ENCODE data around the gene ZNF320. TPM values are rescaled to one million over a fixed set of nuclear protein-coding genes. Genes with fewer than 3 reads are reported as not detected.
"Not testable (repeated sequence)": the region's sequence is repeated elsewhere in the genome, so short reads cannot be mapped to it uniquely, and the experiment has no call there.

The ZNF320 gene
- total RNA-seq, 1 donor from 2014 or later = 38.1 TPM

DNA sequence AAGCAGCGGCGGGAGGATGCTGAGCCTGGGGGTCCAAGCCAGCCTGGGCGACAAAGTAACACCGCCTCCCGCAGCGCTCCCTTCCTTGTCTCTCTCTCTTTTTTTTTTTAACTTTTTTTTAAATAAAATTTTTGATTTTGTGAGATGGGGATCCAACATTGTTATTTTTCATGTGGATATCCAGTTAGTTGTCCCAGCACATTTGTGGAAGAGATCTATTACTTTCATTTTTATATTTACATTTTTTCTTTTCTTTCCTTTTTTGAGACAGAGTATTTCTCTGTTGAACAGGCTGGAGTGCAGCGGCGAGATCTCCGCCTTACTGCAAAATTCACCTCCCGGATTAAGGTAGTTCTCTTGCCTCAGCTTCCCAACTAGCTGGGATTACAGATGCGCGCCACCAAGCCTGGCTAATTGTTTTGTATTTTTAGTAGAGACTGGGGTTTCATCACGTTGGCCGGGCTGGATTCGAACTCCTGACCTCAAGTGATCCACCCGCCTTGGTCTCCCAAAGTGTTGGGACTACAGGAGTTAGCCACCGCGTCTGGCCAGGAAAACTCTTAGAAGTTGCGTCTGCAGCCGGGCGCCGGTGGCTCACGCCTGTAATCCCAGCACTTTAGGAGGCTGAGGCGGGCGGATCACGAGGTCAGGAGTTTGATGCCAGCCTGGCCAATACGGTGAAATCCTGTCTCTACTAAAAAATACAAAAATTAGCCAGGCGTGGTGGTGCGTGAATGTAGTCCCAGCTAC, 45.9 kb upstream of the ZNF320 start:
- Mint-ChIP-seq H3K9me3 (no peaks in the 10 kb centered on the region), H3K27ac (ENCODE audit: unreplicated experiment) (no peak overlapping the region), H3K4me1 (peaks cover 29% of the 10 kb centered on the region), H3K27me3 (ENCODE audit: low read depth) (peaks cover 7% of the 10 kb centered on the region), H3K36me3 (ENCODE audit: low read depth) (peaks cover 20% of the 10 kb centered on the region), H3K4me3 (peak overlapping the region; percentile 93)
- DNase-seq (ENCODE audit: low read depth, low spot score) = no peak
- TF ChIP-seq, protein P1, sequence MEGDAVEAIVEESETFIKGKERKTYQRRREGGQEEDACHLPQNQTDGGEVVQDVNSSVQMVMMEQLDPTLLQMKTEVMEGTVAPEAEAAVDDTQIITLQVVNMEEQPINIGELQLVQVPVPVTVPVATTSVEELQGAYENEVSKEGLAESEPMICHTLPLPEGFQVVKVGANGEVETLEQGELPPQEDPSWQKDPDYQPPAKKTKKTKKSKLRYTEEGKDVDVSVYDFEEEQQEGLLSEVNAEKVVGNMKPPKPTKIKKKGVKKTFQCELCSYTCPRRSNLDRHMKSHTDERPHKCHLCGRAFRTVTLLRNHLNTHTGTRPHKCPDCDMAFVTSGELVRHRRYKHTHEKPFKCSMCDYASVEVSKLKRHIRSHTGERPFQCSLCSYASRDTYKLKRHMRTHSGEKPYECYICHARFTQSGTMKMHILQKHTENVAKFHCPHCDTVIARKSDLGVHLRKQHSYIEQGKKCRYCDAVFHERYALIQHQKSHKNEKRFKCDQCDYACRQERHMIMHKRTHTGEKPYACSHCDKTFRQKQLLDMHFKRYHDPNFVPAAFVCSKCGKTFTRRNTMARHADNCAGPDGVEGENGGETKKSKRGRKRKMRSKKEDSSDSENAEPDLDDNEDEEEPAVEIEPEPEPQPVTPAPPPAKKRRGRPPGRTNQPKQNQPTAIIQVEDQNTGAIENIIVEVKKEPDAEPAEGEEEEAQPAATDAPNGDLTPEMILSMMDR (conservative IDR thresholded peaks at IDR 0.05) = no peak

DNA sequence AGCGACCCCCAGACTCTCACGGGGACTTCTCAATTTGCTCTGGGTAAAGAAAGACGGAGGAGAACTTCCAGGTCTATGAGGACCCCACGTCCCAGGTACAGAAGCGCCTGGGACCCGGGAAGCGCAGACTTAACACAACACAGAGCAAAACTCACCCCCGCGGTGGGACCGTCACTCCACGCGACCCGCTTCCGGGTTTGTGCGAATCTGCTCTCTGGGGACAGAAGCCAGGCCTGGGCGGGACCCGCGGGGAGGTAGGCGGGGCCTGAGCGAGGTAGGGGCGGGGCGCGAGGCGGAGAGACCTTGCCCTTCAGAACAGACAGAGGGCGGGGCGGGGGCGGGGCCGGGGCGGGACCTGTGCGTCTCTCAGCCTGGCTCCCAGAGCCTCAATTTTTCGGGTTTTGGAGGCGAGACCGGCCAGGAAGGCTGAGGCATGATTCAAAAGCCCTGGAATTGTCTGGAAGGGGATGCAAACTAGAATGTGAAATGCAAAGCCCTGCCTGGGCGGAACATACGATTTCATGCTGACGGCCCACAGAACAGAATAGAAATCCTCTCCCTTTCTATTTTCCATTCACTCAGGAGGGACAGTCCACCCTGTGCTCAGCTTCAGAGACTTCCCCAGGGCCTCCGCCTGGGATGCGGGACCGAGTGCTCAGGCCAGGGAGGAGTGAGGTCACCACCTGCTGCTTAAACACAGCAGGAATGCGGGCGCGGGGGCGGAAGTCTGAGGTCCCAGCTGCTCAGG, 45.1 kb upstream of the ZNF320 start:
- TF ChIP-seq, protein P1 (conservative IDR thresholded peaks at IDR 0.05) = no peak

DNA sequence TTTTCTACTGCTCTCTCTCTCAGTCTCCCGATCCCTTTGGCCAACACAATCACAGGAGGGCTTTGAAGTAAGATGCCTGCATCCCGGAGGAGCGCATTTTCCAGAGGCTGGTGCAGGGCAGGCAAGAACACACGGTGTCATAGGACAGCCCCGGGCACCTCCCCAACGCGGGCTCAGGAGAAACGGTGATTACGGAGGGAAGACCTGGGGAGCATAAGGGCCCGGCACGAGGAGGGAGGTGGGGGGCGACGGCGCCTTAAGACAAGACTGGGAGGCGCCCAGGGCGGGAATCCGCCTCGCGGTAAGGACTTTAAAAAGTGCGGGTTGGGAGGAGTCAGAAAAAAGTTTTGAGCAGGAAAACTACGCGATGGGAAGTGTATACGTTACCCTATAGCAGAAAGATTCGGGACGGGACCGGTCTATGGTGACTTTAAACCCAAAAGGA, 44.5 kb upstream of the ZNF320 start:
- Mint-ChIP-seq H3K9me3 (no peaks in the 10 kb centered on the region), H3K36me3 (ENCODE audit: low read depth) (peaks cover 12% of the 10 kb centered on the region), H3K27ac (ENCODE audit: unreplicated experiment) (peak overlapping the region; percentile 93), H3K4me1 (peaks cover 30% of the 10 kb centered on the region), H3K27me3 (ENCODE audit: low read depth) (peaks cover 7% of the 10 kb centered on the region), H3K4me3 (peak overlapping the region; percentile 93)
- TF ChIP-seq, protein P1 (conservative IDR thresholded peaks at IDR 0.05) = no peak
- DNase-seq (ENCODE audit: low read depth, low spot score) = no peak

More for the DNA sequence above, 45.1 kb upstream of the ZNF320 start:
- Mint-ChIP-seq H3K36me3 (ENCODE audit: low read depth) (peaks cover 16% of the 10 kb centered on the region), H3K9me3 (no peaks in the 10 kb centered on the region), H3K27me3 (ENCODE audit: low read depth) (peaks cover 7% of the 10 kb centered on the region), H3K4me3 (peak overlapping the region; percentile 93), H3K27ac (ENCODE audit: unreplicated experiment) (peak overlapping the region; percentile 93), H3K4me1 (peaks cover 30% of the 10 kb centered on the region)
- DNase-seq (ENCODE audit: low read depth, low spot score) = peak; percentile 92

GRCh38 chr19:52941523-52941922, 44.1 kb upstream of the ZNF320 start:
- not testable (repeated sequence) for DNase-seq (ENCODE audit: low read depth, low spot score); H3K9me3 Mint-ChIP-seq; H3K27me3 Mint-ChIP-seq (ENCODE audit: low read depth)
- Mint-ChIP-seq H3K4me3 (peak overlapping the region; percentile 93), H3K36me3 (ENCODE audit: low read depth) (peaks cover 12% of the 10 kb centered on the region), H3K27ac (ENCODE audit: unreplicated experiment) (peak overlapping the region; percentile 93), H3K4me1 (peaks cover 30% of the 10 kb centered on the region)

GRCh38 chr19:52940905-52941304, 43.5 kb upstream of the ZNF320 start:
- not testable (repeated sequence) for H3K27ac Mint-ChIP-seq (ENCODE audit: unreplicated experiment); H3K9me3 Mint-ChIP-seq; H3K27me3 Mint-ChIP-seq (ENCODE audit: low read depth); DNase-seq (ENCODE audit: low read depth, low spot score)
- Mint-ChIP-seq H3K36me3 (ENCODE audit: low read depth) (peaks cover 11% of the 10 kb centered on the region), H3K4me1 (peaks cover 30% of the 10 kb centered on the region), H3K4me3 (peak overlapping the region; percentile 93)

DNA sequence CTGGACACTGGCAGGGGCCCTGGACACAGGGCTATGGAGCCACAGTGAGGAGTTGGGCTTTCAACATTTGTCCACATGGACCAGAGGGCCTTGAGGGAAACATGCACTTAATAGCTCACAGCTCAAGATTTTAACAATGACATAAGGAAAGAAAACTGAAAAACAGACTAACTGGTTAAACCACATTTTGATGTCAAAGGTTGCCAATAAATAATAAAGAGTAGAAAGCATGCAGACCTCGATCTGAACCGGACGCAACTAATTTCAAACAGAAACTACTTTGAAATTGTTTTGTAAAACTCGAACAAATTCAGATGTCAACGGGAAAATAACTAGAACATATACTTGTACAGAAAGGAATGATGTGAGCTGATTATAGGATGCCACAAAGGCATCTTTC, 41.3 kb upstream of the ZNF320 start:
- H3K36me3 Mint-ChIP-seq (ENCODE audit: low read depth) = peaks cover 6% of the 10 kb centered on the region
- peaks cover 17% of the 10 kb centered on the region for H3K4me1 Mint-ChIP-seq
- no peaks in the 10 kb centered on the region for H3K27me3 Mint-ChIP-seq (ENCODE audit: low read depth)
- no peak overlapping the region for H3K27ac Mint-ChIP-seq (ENCODE audit: unreplicated experiment)
- H3K4me3 Mint-ChIP-seq = no peak overlapping the region
- no peaks in the 10 kb centered on the region for H3K9me3 Mint-ChIP-seq
- no peak for DNase-seq (ENCODE audit: low read depth, low spot score)
- TF ChIP-seq, protein P1 (conservative IDR thresholded peaks at IDR 0.05) = no peak

All from neural crest cell (in vitro differentiated cells).